Activated T-cell treated with anti-CD3 and anti-CD28 coated beads for 24 hours (primary cell): Measurements from ENCODE around the gene ARID1B.
"Not testable (repeated sequence)": the region's sequence is repeated elsewhere in the genome, so short reads cannot be mapped to it uniquely, and the experiment has no call there.

Experiments
- DNase-seq: peaks from one replicate; pipeline ENCODE4 v3.0.0-alpha.2; 2020; ENCODE audit warnings: low read depth

The ARID1B gene

GRCh38 chr6:157021993-157022740 is 245.0 kb downstream of the ARID1B start:
- peak; percentile 76 for DNase-seq

- DNase-seq: no peak
Measured at GRCh38 chr6:157023958-157024357, 246.8 kb downstream of the ARID1B start.

GRCh38 chr6:157024745-157025144 is 247.6 kb downstream of the ARID1B start:
- no peak for DNase-seq

GRCh38 chr6:157025437-157025836 is 248.3 kb downstream of the ARID1B start:
- DNase-seq: no peak

- no peak for DNase-seq
Measured at GRCh38 chr6:157029980-157030690, 253.0 kb downstream of the ARID1B start.

GRCh38 chr6:157030755-157031154 is 253.6 kb downstream of the ARID1B start:
- no peak for DNase-seq

GRCh38 chr6:157032923-157033322 is 255.7 kb downstream of the ARID1B start:
- no peak for DNase-seq

GRCh38 chr6:157033428-157034140 is 256.4 kb downstream of the ARID1B start:
- DNase-seq: no peak

GRCh38 chr6:157034436-157035230 is 257.5 kb downstream of the ARID1B start:
- no peak for DNase-seq

GRCh38 chr6:157035546-157035945 is 258.4 kb downstream of the ARID1B start:
- no peak for DNase-seq

GRCh38 chr6:157036245-157036711 is 259.1 kb downstream of the ARID1B start:
- no peak for DNase-seq

GRCh38 chr6:157037165-157037564 is 260.0 kb downstream of the ARID1B start:
- no peak for DNase-seq

GRCh38 chr6:157038610-157039009 is 261.4 kb downstream of the ARID1B start:
- DNase-seq: no peak

GRCh38 chr6:157039639-157040038 is 262.5 kb downstream of the ARID1B start:
- not testable (repeated sequence) for DNase-seq

GRCh38 chr6:157040191-157040590 is 263.0 kb downstream of the ARID1B start:
- DNase-seq: no peak

GRCh38 chr6:157045831-157046454 is 268.8 kb downstream of the ARID1B start:
- DNase-seq: no peak

GRCh38 chr6:157046776-157047175 is 269.6 kb downstream of the ARID1B start:
- no peak for DNase-seq

GRCh38 chr6:157047328-157047727 is 270.1 kb downstream of the ARID1B start:
- no peak for DNase-seq

- DNase-seq: no peak
Measured at GRCh38 chr6:157047951-157048350, 270.8 kb downstream of the ARID1B start.

- no peak for DNase-seq
Measured at GRCh38 chr6:157049133-157049532, 272.0 kb downstream of the ARID1B start.

GRCh38 chr6:157050537-157051265 is 273.5 kb downstream of the ARID1B start:
- no peak for DNase-seq
